ENCODE results near the gene OR51B6.
"Not testable (repeated sequence)": the region's sequence is repeated elsewhere in the genome, so short reads cannot be mapped to it uniquely, and the experiment has no call there.

OR51B6 gene

DNA sequence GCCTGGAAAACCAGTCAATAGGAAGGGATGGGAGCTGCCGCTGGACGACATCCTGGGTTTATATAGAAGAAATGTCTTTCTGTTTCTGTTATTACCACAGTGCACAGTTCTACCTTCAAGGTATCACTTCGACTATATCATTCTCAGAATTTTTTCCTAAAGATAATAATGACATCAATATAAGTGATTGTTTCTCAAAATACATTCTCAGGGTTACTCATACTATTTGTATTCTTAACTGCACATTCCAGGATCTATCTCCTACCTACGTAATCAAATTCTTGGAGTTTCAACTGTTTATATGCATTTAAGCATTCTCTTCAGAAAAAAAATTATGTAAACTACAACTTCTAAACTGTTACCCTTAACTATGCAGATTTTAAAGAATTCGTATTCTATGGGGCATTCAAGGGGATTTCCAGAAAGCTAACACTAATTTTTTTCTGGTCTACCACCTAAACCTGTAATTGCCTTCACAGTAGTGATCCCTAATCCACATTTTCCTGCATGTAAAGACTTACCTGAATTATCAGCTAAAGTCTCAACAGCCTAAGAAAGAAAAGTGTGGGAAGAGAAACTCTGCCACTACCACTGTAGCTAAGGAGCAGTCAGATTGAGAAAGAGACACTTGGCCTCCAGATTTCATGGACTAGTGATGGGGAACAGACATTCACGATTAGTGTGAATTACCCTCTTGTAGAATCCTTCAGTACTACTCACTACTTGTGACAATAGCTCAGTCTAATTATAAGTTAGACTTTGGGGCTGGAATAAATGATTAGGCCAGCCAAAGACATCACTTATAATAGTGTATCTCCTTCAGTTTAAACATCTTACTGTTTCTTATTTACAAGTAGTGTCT lies 7.6 kb upstream of the OR51B6 start, which contains the start of gene OR51B5:
TSS of gene OR51B5 (minus strand) at position 51 of the 862 bp plus-strand sequence. CDS start at position 51, 0 bp downstream.
- DNase-seq (ENCODE audit: low read depth), result no peak
- H3K4me3 ChIP-seq (ENCODE audit: low read depth, low read length), result no peak within 1 kb of the TSS
- TF ChIP-seq POLR2A (IDR thresholded peaks at IDR 0.05; ENCODE audit: extremely low read depth, insufficient read length), result no peak
- TF ChIP-seq, protein P1, sequence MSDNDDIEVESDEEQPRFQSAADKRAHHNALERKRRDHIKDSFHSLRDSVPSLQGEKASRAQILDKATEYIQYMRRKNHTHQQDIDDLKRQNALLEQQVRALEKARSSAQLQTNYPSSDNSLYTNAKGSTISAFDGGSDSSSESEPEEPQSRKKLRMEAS (IDR thresholded peaks at IDR 0.05; ENCODE audit: low read depth, low read length), result no peak
- TF ChIP-seq, protein P2, sequence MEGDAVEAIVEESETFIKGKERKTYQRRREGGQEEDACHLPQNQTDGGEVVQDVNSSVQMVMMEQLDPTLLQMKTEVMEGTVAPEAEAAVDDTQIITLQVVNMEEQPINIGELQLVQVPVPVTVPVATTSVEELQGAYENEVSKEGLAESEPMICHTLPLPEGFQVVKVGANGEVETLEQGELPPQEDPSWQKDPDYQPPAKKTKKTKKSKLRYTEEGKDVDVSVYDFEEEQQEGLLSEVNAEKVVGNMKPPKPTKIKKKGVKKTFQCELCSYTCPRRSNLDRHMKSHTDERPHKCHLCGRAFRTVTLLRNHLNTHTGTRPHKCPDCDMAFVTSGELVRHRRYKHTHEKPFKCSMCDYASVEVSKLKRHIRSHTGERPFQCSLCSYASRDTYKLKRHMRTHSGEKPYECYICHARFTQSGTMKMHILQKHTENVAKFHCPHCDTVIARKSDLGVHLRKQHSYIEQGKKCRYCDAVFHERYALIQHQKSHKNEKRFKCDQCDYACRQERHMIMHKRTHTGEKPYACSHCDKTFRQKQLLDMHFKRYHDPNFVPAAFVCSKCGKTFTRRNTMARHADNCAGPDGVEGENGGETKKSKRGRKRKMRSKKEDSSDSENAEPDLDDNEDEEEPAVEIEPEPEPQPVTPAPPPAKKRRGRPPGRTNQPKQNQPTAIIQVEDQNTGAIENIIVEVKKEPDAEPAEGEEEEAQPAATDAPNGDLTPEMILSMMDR (IDR thresholded peaks at IDR 0.05; ENCODE audit: low read depth, low read length), result no peak
- TF ChIP-seq MYC (IDR thresholded peaks at IDR 0.05; ENCODE audit: low read depth, low read length), result no peak

DNA sequence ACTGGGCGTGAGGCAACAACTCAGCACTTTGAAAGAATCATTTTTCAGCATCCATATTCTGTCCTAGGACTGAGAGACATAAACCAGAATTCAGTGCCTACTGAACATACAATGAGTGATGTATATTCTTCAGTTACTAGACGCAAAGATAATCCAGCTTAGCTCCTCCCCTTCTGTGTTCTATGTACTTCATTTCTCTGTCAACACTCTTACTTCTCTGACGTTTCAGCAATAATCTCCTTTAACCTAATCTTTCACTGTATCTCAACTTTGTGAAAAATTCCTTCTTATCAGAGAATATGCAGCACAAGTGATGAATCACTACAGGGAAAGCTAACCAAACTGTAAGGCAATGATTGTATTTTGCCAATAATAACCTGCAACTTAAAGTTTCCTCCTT lies 5.5 kb upstream of the OR51B6 start:
- H3K4me3 ChIP-seq (ENCODE audit: low read depth, low read length), result no peak overlapping the region
- no peak for TF ChIP-seq MYC (IDR thresholded peaks at IDR 0.05; ENCODE audit: low read depth, low read length)
- TF ChIP-seq, protein P2 (IDR thresholded peaks at IDR 0.05; ENCODE audit: low read depth, low read length), result no peak
- TF ChIP-seq, protein P1 (IDR thresholded peaks at IDR 0.05; ENCODE audit: low read depth, low read length), result no peak
- no peak for TF ChIP-seq POLR2A (IDR thresholded peaks at IDR 0.05; ENCODE audit: extremely low read depth, insufficient read length)

DNA sequence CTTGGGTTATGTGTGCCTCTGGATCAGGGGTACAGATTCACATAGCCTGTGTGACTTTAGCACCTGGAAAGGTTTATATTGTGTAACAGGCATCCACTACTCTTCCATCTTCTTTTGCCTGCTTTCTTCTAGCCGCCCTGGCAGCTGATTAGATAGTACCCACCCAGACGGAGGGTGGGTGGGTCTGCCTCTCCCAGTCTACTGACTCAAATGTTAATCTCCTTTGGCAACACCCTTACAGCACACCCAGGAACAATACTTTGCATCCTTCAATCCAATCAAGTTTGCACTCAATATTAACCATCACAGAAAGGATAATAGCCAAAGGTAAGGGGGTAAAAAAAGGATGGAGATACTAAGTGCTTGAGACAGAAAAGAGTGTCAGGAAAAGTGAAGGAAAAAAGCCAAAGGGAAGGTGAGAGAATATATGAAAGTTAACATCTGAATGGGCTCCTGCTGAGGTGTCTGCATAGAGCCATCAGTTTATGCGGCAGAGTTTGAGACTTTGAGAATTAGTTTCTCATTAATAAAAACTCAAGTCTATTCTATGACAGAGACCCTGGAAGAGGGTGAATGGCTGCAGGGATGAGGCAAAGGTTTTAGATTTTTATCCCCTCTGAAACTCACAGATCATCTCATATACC lies 2.6 kb upstream of the OR51B6 start:
- DNase-seq (ENCODE audit: low read depth), result no peak
- no peak overlapping the region for H3K4me3 ChIP-seq (ENCODE audit: low read depth, low read length)
- TF ChIP-seq, protein P1 (IDR thresholded peaks at IDR 0.05; ENCODE audit: low read depth, low read length), result no peak

More for the DNA sequence above, 5.5 kb upstream of the OR51B6 start:
- no peak for DNase-seq (ENCODE audit: low read depth)

DNA sequence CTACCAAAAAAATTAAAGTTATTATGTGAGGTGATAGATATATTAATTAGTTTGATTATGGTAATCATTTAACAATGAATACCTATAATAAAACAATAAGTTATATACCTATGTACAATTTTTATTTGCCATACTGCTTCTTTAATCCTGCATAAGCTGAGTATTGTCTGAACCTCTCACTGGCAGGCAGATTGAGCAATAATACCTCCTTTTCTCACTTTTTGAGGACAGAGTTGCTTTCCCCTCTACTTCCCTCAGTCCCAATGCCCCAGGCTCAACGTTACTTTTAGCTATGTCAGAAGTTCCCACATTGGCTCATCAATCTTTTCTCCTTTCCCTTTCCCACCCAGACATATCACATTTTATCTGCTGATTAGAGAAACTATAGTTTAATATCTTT lies 1.8 kb upstream of the OR51B6 start:
- TF ChIP-seq, protein P2 (IDR thresholded peaks at IDR 0.05; ENCODE audit: low read depth, low read length), result no peak
- no peak for TF ChIP-seq POLR2A (IDR thresholded peaks at IDR 0.05; ENCODE audit: extremely low read depth, insufficient read length)
- TF ChIP-seq, protein P1 (IDR thresholded peaks at IDR 0.05; ENCODE audit: low read depth, low read length), result no peak
- TF ChIP-seq MYC (IDR thresholded peaks at IDR 0.05; ENCODE audit: low read depth, low read length), result no peak

DNA sequence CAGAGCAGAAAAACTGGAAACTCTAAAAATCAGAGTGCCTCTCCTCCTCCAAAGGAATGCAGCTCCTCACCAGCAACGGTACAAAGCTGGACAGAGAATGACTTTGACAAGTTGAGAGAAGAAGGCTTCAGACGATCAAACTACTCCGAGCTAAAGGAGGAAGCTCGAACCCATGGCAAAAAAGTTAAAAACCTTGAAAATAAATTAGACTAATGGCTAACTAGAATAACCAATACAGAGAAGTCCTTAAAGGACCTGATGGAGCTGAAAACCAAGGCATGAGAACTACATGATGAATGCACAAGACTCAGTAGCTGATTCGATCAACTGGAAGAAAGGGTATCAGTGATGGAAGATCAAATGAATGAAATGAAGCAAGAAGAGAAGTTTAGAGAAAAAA lies 4.7 kb downstream of the OR51B6 start:
- H3K4me3 ChIP-seq (ENCODE audit: low read depth, low read length); DNase-seq (ENCODE audit: low read depth): not testable (repeated sequence)

More for the DNA sequence above, 1.8 kb upstream of the OR51B6 start:
- DNase-seq (ENCODE audit: low read depth), result no peak
- no peak overlapping the region for H3K4me3 ChIP-seq (ENCODE audit: low read depth, low read length)

DNA sequence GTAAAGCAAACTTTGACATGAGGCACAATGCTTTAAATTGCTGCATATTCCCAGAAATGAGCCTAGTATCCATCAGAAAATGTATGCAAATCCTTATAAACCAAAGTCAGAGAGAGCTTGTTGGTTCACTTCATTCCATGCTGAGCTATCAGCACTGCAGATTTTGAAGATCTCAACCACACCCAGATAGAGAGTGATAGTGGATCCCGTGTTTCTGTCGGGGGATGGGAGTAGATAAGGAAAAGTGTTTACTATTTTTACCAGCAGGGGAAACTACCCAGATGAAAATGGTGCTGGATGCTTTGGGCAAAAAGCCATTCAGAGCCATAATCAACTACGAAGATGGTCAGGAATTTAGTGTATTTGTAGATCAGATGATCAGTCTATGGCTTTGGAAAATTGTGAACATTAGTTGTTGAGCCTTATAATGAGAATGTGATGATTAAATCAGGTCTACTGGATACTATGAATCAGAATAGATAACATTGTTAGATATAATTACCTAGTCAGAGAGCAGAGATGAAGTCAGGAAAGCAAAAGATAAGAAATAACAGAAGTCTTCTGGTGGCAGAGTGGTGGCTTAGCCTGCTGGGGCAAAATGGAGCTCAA lies 10.8 kb downstream of the OR51B6 start:
- H3K4me3 ChIP-seq (ENCODE audit: low read depth, low read length), result no peak overlapping the region
- DNase-seq (ENCODE audit: low read depth), result no peak
- TF ChIP-seq, protein P2 (IDR thresholded peaks at IDR 0.05; ENCODE audit: low read depth, low read length), result no peak
- TF ChIP-seq, protein P1 (IDR thresholded peaks at IDR 0.05; ENCODE audit: low read depth, low read length), result no peak
- TF ChIP-seq POLR2A (IDR thresholded peaks at IDR 0.05; ENCODE audit: extremely low read depth, insufficient read length) (no peak), MYC (IDR thresholded peaks at IDR 0.05; ENCODE audit: low read depth, low read length) (no peak)
